Measurements from ENCODE around the gene PLD5.
"Not testable (repeated sequence)": the region's sequence is repeated elsewhere in the genome, so short reads cannot be mapped to it uniquely, and the experiment has no call there.

GRCh38 chr1:242214455-242214854 lies 310.0 kb downstream of the PLD5 start:
- TF ChIP-seq EZH2phosphoT487, CTCF (IDR thresholded peaks at IDR 0.05; ENCODE audit: low read length): not testable (repeated sequence)

Data from MM.1S (cell line).